ENCODE measurements around the gene BNIP3. TPM values are rescaled to one million over a fixed set of nuclear protein-coding genes. Genes with fewer than 3 reads are reported as not detected.

The BNIP3 gene
- 1,000 to 10,000 TPM in 1 of 4 donors, 100 to 1,000 TPM in 3; 337 to 1,280 (median 583) TPM for total RNA-seq

- ATAC-seq (peak; percentile 74 to 84), DNase-seq (peak; percentile 94)
- Histone ChIP-seq H3K27ac (peak within 1 kb of the TSS; percentile 93 to 99 (median 95)), H3K36me3 (no peaks in the 10 kb centered on the region), H3K4me1 (peaks cover 24 to 30% of the 10 kb centered on the region in 2 donors), H3K4me3 (peak within 1 kb of the TSS; percentile 81 to 99 (median 91)), H3K27me3 (no peaks in the 10 kb centered on the region), H3K9me3 (no peaks in the 10 kb centered on the region)
- intact Hi-C loops (cut with DNase I; ENCODE audit: low total_unique reads), result loop anchor here (1.0 kb wide), 3 partner anchors 16 to 81 kb away; no protein-coding TSS in a partner anchor
- TF ChIP-seq POLR2A (IDR thresholded peaks at IDR 0.05) (peak; percentile 98 to 99), CTCF (IDR thresholded peaks at IDR 0.05 in 4 of 5, conservative IDR thresholded peaks at IDR 0.05 in 1 of 5) (peak in 2 of 5 experiments; percentile 2 to 21)
- in situ Hi-C loops (cut with MboI; ENCODE audit: low sequenced_read_pairs in 4 of 4), result no loop called here
These were observed at the start of gene BNIP3 for GRCh38 chr10:131981429-131982184. BNIP3 (minus strand) TSS chr10:131981923; CDS start chr10:131981806, 117 bp downstream.

GRCh38 chr10:132030898-132031463 lies 49.3 kb upstream of the BNIP3 start:
- Histone ChIP-seq H3K4me3 (no peak overlapping the region), H3K36me3 (no peaks in the 10 kb centered on the region), H3K4me1 (peaks cover 0 to 3% of the 10 kb centered on the region in 2 donors), H3K9me3 (no peaks in the 10 kb centered on the region), H3K27me3 (peaks cover 10 to 22% (median 15%) of the 10 kb centered on the region in 3 donors), H3K27ac (no peak overlapping the region)
- TF ChIP-seq POLR2A (IDR thresholded peaks at IDR 0.05), result no peak
- TF ChIP-seq CTCF (IDR thresholded peaks at IDR 0.05 in 4 of 5, conservative IDR thresholded peaks at IDR 0.05 in 1 of 5), result no peak
- in situ Hi-C loops (cut with MboI; ENCODE audit: low sequenced_read_pairs in 4 of 4) (no loop called here), intact Hi-C loops (cut with DNase I; ENCODE audit: low total_unique reads) (no loop called here)
- DNase-seq, result no peak
- peak in 1 of 2 donors; percentile 52 for ATAC-seq

- Histone ChIP-seq H3K9me3 (no peaks in the 10 kb centered on the region), H3K4me3 (no peak overlapping the region), H3K27me3 (peaks cover 10 to 25% (median 19%) of the 10 kb centered on the region in 3 donors), H3K27ac (no peak overlapping the region), H3K36me3 (no peaks in the 10 kb centered on the region), H3K4me1 (peaks cover 0 to under 1% of the 10 kb centered on the region in 2 donors)
- in situ Hi-C loops (cut with MboI; ENCODE audit: low sequenced_read_pairs in 4 of 4) (no loop called here), intact Hi-C loops (cut with DNase I; ENCODE audit: low total_unique reads) (no loop called here)
- ATAC-seq (no peak), DNase-seq (no peak)
- no peak for TF ChIP-seq POLR2A (IDR thresholded peaks at IDR 0.05)
- no peak for TF ChIP-seq CTCF (IDR thresholded peaks at IDR 0.05 in 4 of 5, conservative IDR thresholded peaks at IDR 0.05 in 1 of 5)
These were observed 47.0 kb upstream of the BNIP3 start for GRCh38 chr10:132028706-132029105.

GRCh38 chr10:132027423-132027983 lies 45.8 kb upstream of the BNIP3 start:
- H3K9me3 ChIP-seq, result no peaks in the 10 kb centered on the region
- intact Hi-C loops (cut with DNase I; ENCODE audit: low total_unique reads) (no loop called here), in situ Hi-C loops (cut with MboI; ENCODE audit: low sequenced_read_pairs in 4 of 4) (no loop called here)
- H3K27ac ChIP-seq, result no peak overlapping the region
- TF ChIP-seq CTCF (IDR thresholded peaks at IDR 0.05 in 4 of 5, conservative IDR thresholded peaks at IDR 0.05 in 1 of 5) (no peak), POLR2A (IDR thresholded peaks at IDR 0.05) (no peak)
- H3K36me3 ChIP-seq, result no peaks in the 10 kb centered on the region
- peaks cover 5 to 28% (median 16%) of the 10 kb centered on the region in 3 donors for H3K27me3 ChIP-seq
- no peak overlapping the region for H3K4me3 ChIP-seq
- H3K4me1 ChIP-seq, result peaks cover 0 to 7% of the 10 kb centered on the region in 2 donors
- DNase-seq (no peak), ATAC-seq (no peak)
